ENCODE data around the gene MYO16. TPM values are rescaled to one million over a fixed set of nuclear protein-coding genes. Genes with fewer than 3 reads are reported as not detected.

MYO16 gene
- total RNA-seq, 1 donor from 2014 or later, result not detected

GRCh38 chr13:108835083-108835482, 205.7 kb downstream of the MYO16 start:
- Histone ChIP-seq H3K27me3 (no peaks in the 10 kb centered on the region), H3K27ac (no peak overlapping the region), H3K36me3 (no peaks in the 10 kb centered on the region), H3K9me3 (no peaks in the 10 kb centered on the region), H3K4me1 (no peaks in the 10 kb centered on the region), H3K4me3 (no peak overlapping the region)
- TF ChIP-seq, protein P1, sequence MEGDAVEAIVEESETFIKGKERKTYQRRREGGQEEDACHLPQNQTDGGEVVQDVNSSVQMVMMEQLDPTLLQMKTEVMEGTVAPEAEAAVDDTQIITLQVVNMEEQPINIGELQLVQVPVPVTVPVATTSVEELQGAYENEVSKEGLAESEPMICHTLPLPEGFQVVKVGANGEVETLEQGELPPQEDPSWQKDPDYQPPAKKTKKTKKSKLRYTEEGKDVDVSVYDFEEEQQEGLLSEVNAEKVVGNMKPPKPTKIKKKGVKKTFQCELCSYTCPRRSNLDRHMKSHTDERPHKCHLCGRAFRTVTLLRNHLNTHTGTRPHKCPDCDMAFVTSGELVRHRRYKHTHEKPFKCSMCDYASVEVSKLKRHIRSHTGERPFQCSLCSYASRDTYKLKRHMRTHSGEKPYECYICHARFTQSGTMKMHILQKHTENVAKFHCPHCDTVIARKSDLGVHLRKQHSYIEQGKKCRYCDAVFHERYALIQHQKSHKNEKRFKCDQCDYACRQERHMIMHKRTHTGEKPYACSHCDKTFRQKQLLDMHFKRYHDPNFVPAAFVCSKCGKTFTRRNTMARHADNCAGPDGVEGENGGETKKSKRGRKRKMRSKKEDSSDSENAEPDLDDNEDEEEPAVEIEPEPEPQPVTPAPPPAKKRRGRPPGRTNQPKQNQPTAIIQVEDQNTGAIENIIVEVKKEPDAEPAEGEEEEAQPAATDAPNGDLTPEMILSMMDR (IDR thresholded peaks at IDR 0.05), result no peak
- no peak for DNase-seq (ENCODE audit: low spot score in 2 of 2)
- intact Hi-C loops (cut with DNase I), result no loop called here

GRCh38 chr13:108850691-108851090, 221.3 kb downstream of the MYO16 start:
- TF ChIP-seq, protein P1 (IDR thresholded peaks at IDR 0.05), result no peak
- H3K27me3 ChIP-seq, result no peaks in the 10 kb centered on the region
- no peak overlapping the region for H3K4me3 ChIP-seq
- no peaks in the 10 kb centered on the region for H3K4me1 ChIP-seq
- no peaks in the 10 kb centered on the region for H3K9me3 ChIP-seq
- H3K27ac ChIP-seq, result no peak overlapping the region
- intact Hi-C loops (cut with DNase I), result no loop called here
- no peak for DNase-seq (ENCODE audit: low spot score in 2 of 2)
- H3K36me3 ChIP-seq, result no peaks in the 10 kb centered on the region

DNA sequence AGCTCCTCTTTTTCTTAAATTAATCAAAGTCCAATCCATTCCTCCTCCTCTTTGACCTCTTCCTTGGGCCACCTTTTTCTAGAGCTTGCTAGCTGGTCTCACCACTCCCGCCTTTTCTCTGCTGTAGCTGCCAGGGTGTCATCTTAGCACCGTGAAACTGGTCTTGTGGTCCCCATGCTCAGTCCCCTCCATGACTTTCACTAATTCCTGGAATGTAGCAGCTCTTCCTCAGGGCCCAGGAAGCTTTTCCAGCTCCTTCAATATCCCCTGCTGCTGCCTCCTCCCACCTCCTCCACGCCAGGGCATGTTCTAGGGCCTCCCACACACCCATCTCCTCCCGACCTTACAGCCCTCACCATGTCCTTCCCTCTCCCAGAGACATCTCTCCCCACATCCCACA, 222.2 kb downstream of the MYO16 start:
- Histone ChIP-seq H3K36me3 (no peaks in the 10 kb centered on the region), H3K4me3 (no peak overlapping the region), H3K9me3 (no peaks in the 10 kb centered on the region), H3K27ac (no peak overlapping the region), H3K4me1 (no peaks in the 10 kb centered on the region), H3K27me3 (no peaks in the 10 kb centered on the region)
- DNase-seq (ENCODE audit: low spot score in 2 of 2), result no peak
- TF ChIP-seq, protein P1 (IDR thresholded peaks at IDR 0.05), result no peak
- intact Hi-C loops (cut with DNase I), result no loop called here

- Histone ChIP-seq H3K4me3 (no peak overlapping the region), H3K27ac (no peak overlapping the region), H3K9me3 (no peaks in the 10 kb centered on the region), H3K27me3 (no peaks in the 10 kb centered on the region), H3K36me3 (no peaks in the 10 kb centered on the region), H3K4me1 (no peaks in the 10 kb centered on the region)
- no peak for DNase-seq (ENCODE audit: low spot score in 2 of 2)
- intact Hi-C loops (cut with DNase I), result no loop called here
- TF ChIP-seq, protein P1 (IDR thresholded peaks at IDR 0.05), result no peak
Measured at GRCh38 chr13:108853031-108853430, 223.6 kb downstream of the MYO16 start.

GRCh38 chr13:108855737-108856387, 226.5 kb downstream of the MYO16 start:
- DNase-seq (ENCODE audit: low spot score in 2 of 2), result no peak
- Histone ChIP-seq H3K27ac (no peak overlapping the region), H3K36me3 (no peaks in the 10 kb centered on the region), H3K4me3 (no peak overlapping the region), H3K4me1 (no peaks in the 10 kb centered on the region), H3K9me3 (no peaks in the 10 kb centered on the region), H3K27me3 (no peaks in the 10 kb centered on the region)
- intact Hi-C loops (cut with DNase I), result no loop called here
- TF ChIP-seq, protein P1 (IDR thresholded peaks at IDR 0.05), result no peak

- H3K4me1 ChIP-seq, result no peaks in the 10 kb centered on the region
Measured at GRCh38 chr13:108858676-108859075, 229.3 kb downstream of the MYO16 start.

More at GRCh38 chr13:108858676-108859075, 229.3 kb downstream of the MYO16 start:
- Histone ChIP-seq H3K27ac (no peak overlapping the region), H3K9me3 (no peaks in the 10 kb centered on the region), H3K36me3 (no peaks in the 10 kb centered on the region), H3K4me3 (no peak overlapping the region), H3K27me3 (no peaks in the 10 kb centered on the region)
- intact Hi-C loops (cut with DNase I), result no loop called here
- TF ChIP-seq, protein P1 (IDR thresholded peaks at IDR 0.05), result no peak
- no peak for DNase-seq (ENCODE audit: low spot score in 2 of 2)

Data from ascending aorta (tissue), 2 donors.